GM12878 (cell line): ENCODE measurements around the gene ATP2A1. TPM values are rescaled to one million over a fixed set of nuclear protein-coding genes. Genes with fewer than 3 reads are reported as not detected.

Experiments
- ATAC-seq: fragments of 200-7000 bp; cut with Tn5 transposase; 3 replicates; pipeline ENCODE4 v1.9.1; 2020; ENCODE audit warnings: mild to moderate bottlenecking, moderate library complexity
- BruUV-seq: library from RNA; stranded (reverse); fragments of 400-500 nt; replicated peaks from 2 replicates; lab custom pipeline; 2021; lab: Mats Ljungman, UMichigan
- CTCF ChIA-PET: fragments of 300-600 bp; sonication (Branson Sonifier 250); formaldehyde crosslinking; extraction: SDS; loops from one replicate; lab custom pipeline; 2021; ENCODE audit warnings: inconsistent platforms; lab: Yijun Ruan, JAX
- POLR2A ChIA-PET: fragments of 350-600 bp; formaldehyde crosslinking; extraction: SDS; loops from one replicate; lab custom pipeline; 2021; ENCODE audit warnings: inconsistent platforms; lab: Charles Lee
- RAD21 ChIA-PET: fragments of 300-600 bp; sonication (Branson Sonifier 250); formaldehyde crosslinking; loops from one replicate; lab custom pipeline; 2023; ENCODE audit warnings: antibody characterized with exemption; ENCODE audit not compliant: unreplicated experiment; lab: Charles Lee
- SMC1A ChIA-PET: fragments of 300-600 bp; sonication (Branson Sonifier 250); formaldehyde crosslinking; loops from one replicate; lab custom pipeline; 2023; ENCODE audit not compliant: unreplicated experiment, uncharacterized antibody; lab: Charles Lee
- DNase-seq: peaks from one replicate; pipeline ENCODE4 v3.0.0-alpha.2; 2011; ENCODE audit warnings: low read depth, low spot score
- FAIRE-seq: peaks from 3 replicates; lab custom pipeline; 2011; peaks lifted over from hg19 to GRCh38; lab: Jason Lieb, UNC
- H2AFZ ChIP-seq: 2 replicates; pipeline ENCODE4 v1.6.0; 2011; ENCODE audit warnings: low read depth, low read length, control low read depth; ENCODE audit not compliant: control insufficient read depth
- H3K27ac ChIP-seq: 2 replicates; pipeline ENCODE4 v1.5.1; 2011; ENCODE audit warnings: control low read depth; ENCODE audit not compliant: control insufficient read depth, insufficient read depth
- H3K27me3 ChIP-seq, 2 experiments: replicated peaks in 1 of 2; 2 replicates each; pipeline versions ENCODE4 v1.6.0 to v1.6.1; 2011; ENCODE audit warnings: low read length in 1 of 2; ENCODE audit not compliant: control insufficient read depth in 2 of 2, insufficient read depth in 2 of 2
- H3K36me3 ChIP-seq, 2 experiments: 2 replicates each; pipeline ENCODE4 v1.5.1; 2011; ENCODE audit warnings: low read length in 1 of 2; ENCODE audit not compliant: control insufficient read depth in 2 of 2, insufficient read depth in 2 of 2
- H3K4me1 ChIP-seq: 2 replicates; pipeline ENCODE4 v1.6.1; 2011; ENCODE audit warnings: mild to moderate bottlenecking, low read length, moderate library complexity, mixed read lengths; ENCODE audit not compliant: control insufficient read depth, insufficient read depth
- H3K4me2 ChIP-seq: 2 replicates; pipeline ENCODE4 v1.6.0; 2011; ENCODE audit warnings: control low read depth; ENCODE audit not compliant: control insufficient read depth, insufficient read depth
- H3K4me3 ChIP-seq: fragments of 200-600 bp; sonication (generic); 2 replicates; pipeline ENCODE4 v1.5.1; 2016
- H3K79me2 ChIP-seq: 2 replicates; pipeline ENCODE4 v1.6.0; 2011; ENCODE audit warnings: low read length; ENCODE audit not compliant: control insufficient read depth, insufficient read depth
- H3K9ac ChIP-seq: 2 replicates; pipeline ENCODE4 v1.8.0; 2011; ENCODE audit warnings: low read length, control low read depth, mixed read lengths; ENCODE audit not compliant: control insufficient read depth, insufficient read depth
- H3K9me3 ChIP-seq: replicated peaks from 3 replicates; pipeline ENCODE4 v1.5.1; 2011; ENCODE audit warnings: mild to moderate bottlenecking, low read length; ENCODE audit not compliant: control insufficient read depth, insufficient read depth
- H4K20me1 ChIP-seq: 2 replicates; pipeline ENCODE4 v1.6.0; 2011; ENCODE audit not compliant: control insufficient read depth, insufficient read depth
- BHLHE40 ChIP-seq, 2 experiments: fragments of 450-650 bp in 1 of 2; IDR thresholded peaks; 2 replicates each; pipeline ENCODE4 v1.6.1; 2011 to 2017; ENCODE audit warnings: low read depth in 2 of 2, borderline replicate concordance in 1 of 2, improper control_type of control experiment in 1 of 2, low read length in 1 of 2, mild to moderate bottlenecking in 1 of 2
- CHD1 ChIP-seq: IDR thresholded peaks from 2 replicates; pipeline ENCODE4 v1.6.1; 2012; ENCODE audit warnings: low read depth, low read length, improper control_type of control experiment
- DPF2 ChIP-seq: fragments of 450-650 bp; IDR thresholded peaks from 2 replicates; pipeline ENCODE4 v1.6.1; 2017; ENCODE audit warnings: mild to moderate bottlenecking
- EED ChIP-seq: sonication (generic); IDR thresholded peaks from 2 replicates; pipeline ENCODE4 v1.6.1; 2016; ENCODE audit warnings: antibody characterized with exemption, low read depth
- SMAD1 ChIP-seq: fragments of 450-650 bp; IDR thresholded peaks from 2 replicates; pipeline ENCODE4 v1.6.1; 2018; ENCODE audit warnings: mild to moderate bottlenecking, low read depth; ENCODE audit not compliant: partially characterized antibody
- SPI1 ChIP-seq: IDR thresholded peaks from 2 replicates; pipeline ENCODE4 v1.6.1; 2011; ENCODE audit warnings: low read depth, mild to moderate bottlenecking, low read length, moderate library complexity, borderline replicate concordance; ENCODE audit not compliant: insufficient read depth
- SREBF1 ChIP-seq: IDR thresholded peaks from 2 replicates; pipeline ENCODE4 v1.6.1; 2012; ENCODE audit warnings: mild to moderate bottlenecking, low read length
- SREBF2 ChIP-seq: IDR thresholded peaks from 2 replicates; pipeline ENCODE4 v1.6.1; 2012; ENCODE audit warnings: mild to moderate bottlenecking, low read length
- SUZ12 ChIP-seq: fragments of 200-600 bp; sonication (generic); IDR thresholded peaks from one replicate; pipeline ENCODE4 v1.6.1; 2018; ENCODE audit warnings: antibody characterized with exemption, mild to moderate bottlenecking; ENCODE audit not compliant: unreplicated experiment
- TAF1 ChIP-seq: IDR thresholded peaks from 2 replicates; pipeline ENCODE4 v1.6.1; 2011; ENCODE audit warnings: mild to moderate bottlenecking, low read depth, low read length, borderline replicate concordance
- TBL1XR1 ChIP-seq: IDR thresholded peaks from 2 replicates; pipeline ENCODE4 v1.6.1; 2012; ENCODE audit warnings: low read depth, low read length, improper control_type of control experiment
- ZNF207 ChIP-seq: fragments of 450-650 bp; IDR thresholded peaks from 2 replicates; pipeline ENCODE4 v1.6.1; 2014; ENCODE audit warnings: antibody characterized with exemption, mild to moderate bottlenecking, borderline replicate concordance
- WGBS: methylation state at CpG from one replicate; pipeline ENCODE4 v1.1.6; 2016; ENCODE audit warnings: low lambda C conversion rate; ENCODE audit not compliant: insufficient replicate concordance, insufficient coverage; ENCODE audit errors: missing lambda C conversion rate; 5-methylcytosine and 5-hydroxymethylcytosine counted together
- in situ Hi-C: fragments of 300-500 bp; cut with MboI; formaldehyde crosslinking; loops from 9 replicates; pipeline ENCODE4 v1.14.3; 2018; ENCODE audit warnings: mixed read lengths
- intact Hi-C: fragments of 100-400 bp; cut with micrococcal nuclease; formaldehyde crosslinking; loops from one replicate; pipeline ENCODE4 v1.14.2; 2022; ENCODE audit not compliant: unreplicated experiment
- polyA plus RNA-seq, 11 experiments: library from polyadenylated mRNA; depleted of rRNA in 4 of 11; unstranded in 6 of 11; stranded (reverse) in 5 of 11; fragments of >200 nt; fragmentation: Nextera tagmentation in 4 of 11; fragmentation: Illumina TruSeq in 1 of 11; extraction: Ambion mirVana in 4 of 11; extraction: Trizol in 1 of 11; gene quantifications; 1 replicate in 1 of 11; 2 replicates in 10 of 11; pipeline versions ENCODE4 v1.2.1 to v1.2.3, GENCODE V29; 2011 to 2016; ENCODE audit warnings: inconsistent platforms in 2 of 11, missing spikeins in 2 of 11, low read depth in 1 of 11
- total RNA-seq, 4 experiments: library from RNA; depleted of rRNA in 3 of 4; stranded (reverse); fragments of >200 nt in 3 of 4; fragmentation: Illumina TruSeq in 1 of 4; extraction: Trizol in 1 of 4; gene quantifications; 2 replicates each; pipeline versions ENCODE4 v1.2.1 to v1.2.3, GENCODE V29; 2013 to 2021
- TF ChIP-seq, protein P1 (sequence below): IDR thresholded peaks from 2 replicates; pipeline ENCODE4 v1.6.1; 2012; ENCODE audit warnings: low read length, inconsistent platforms
- TF ChIP-seq, protein P2 (sequence below), 3 experiments: IDR thresholded peaks in 2 of 3; conservative IDR thresholded peaks in 1 of 3; 2 replicates each; pipeline ENCODE4 v1.5.1; 2011; ENCODE audit warnings: low read depth in 3 of 3, low read length in 3 of 3, mild to moderate bottlenecking in 3 of 3, control low read depth in 2 of 3, moderate library complexity in 2 of 3, inconsistent platforms in 1 of 3, mixed read lengths in 1 of 3; ENCODE audit not compliant: control insufficient read depth in 2 of 3, insufficient read depth in 1 of 3; ENCODE audit errors: extremely low read depth in 1 of 3
- TF ChIP-seq, protein P3 (sequence below): fragments of 450-650 bp; IDR thresholded peaks from 2 replicates; pipeline ENCODE4 v1.6.1; 2017; ENCODE audit warnings: borderline replicate concordance

The ATP2A1 gene
- total and polyA plus RNA-seq, 10 of the 15 experiments (the other 5 are each of a cell fraction or from before 2014, with no cell fraction given), result 0.13 to 1.7 (median 0.88) TPM

DNA sequence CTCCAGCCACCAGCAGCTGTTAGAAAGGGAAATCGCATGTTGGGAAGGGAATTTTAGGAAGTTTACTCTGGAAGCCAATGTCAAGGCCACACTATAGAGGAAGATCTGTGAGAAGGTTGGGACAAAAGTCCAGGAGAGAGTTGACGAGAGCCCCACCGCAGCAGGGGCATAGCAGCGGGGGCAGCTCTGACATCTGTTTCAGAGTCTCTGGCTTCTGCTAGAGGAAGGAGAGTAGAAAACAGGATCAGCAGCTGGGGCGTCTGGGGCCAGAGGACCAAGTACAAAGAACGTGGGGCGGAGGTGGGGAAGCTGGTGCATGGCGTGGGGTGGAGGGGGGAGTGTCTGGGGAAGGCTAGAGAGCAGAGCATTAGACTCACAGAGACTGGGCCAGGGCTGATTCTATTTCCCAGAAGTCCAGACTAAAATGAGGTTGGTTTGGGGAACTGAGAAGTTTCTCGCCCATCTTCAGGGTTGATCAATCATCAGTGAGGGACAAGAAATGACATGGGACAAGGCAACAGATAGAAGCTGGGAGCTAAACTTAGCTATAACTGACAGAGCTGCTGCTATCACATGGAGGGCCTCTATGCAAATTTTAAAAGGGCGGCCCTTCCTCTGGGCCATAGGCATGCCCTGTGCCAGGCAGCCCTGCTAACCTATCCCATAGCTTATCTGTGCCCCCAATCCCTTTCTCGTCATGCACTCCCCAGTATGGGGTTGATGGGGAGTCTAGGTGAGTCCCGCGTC is 45.5 kb downstream of the ATP2A1 start (continued):
- TF ChIP-seq BHLHE40 (IDR thresholded peaks at IDR 0.05; ENCODE audit: borderline replicate concordance in 1 of 2, low read depth in 2 of 2, low read length in 1 of 2), result peak in 1 of 2 experiments; percentile 28; a peak in 1 of 4 replicates
- no peak for TF ChIP-seq SREBF2
- TF ChIP-seq, protein P1, sequence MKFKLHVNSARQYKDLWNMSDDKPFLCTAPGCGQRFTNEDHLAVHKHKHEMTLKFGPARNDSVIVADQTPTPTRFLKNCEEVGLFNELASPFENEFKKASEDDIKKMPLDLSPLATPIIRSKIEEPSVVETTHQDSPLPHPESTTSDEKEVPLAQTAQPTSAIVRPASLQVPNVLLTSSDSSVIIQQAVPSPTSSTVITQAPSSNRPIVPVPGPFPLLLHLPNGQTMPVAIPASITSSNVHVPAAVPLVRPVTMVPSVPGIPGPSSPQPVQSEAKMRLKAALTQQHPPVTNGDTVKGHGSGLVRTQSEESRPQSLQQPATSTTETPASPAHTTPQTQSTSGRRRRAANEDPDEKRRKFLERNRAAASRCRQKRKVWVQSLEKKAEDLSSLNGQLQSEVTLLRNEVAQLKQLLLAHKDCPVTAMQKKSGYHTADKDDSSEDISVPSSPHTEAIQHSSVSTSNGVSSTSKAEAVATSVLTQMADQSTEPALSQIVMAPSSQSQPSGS, result no peak
- TF ChIP-seq CHD1, result 0 out of 2 replicates have a peak, but pooled peaks have one; percentile 74
- TF ChIP-seq TAF1, result peak; percentile 18; the same call in 1 of the 2 replicates

- DNase-seq (no peak), ATAC-seq (no peak), FAIRE-seq (no peak)
- Histone ChIP-seq H3K9me3 (no peaks in the 10 kb centered on the region), H3K79me2 (no peaks in the 10 kb centered on the region), H3K36me3 (peaks cover 0 to 5% of the 10 kb centered on the region in 2 experiments; a peak in 3 of 4 replicates), H3K4me1 (peaks cover 14% of the 10 kb centered on the region), H3K4me3 (peak overlapping the region; percentile 92), H3K27me3 (no peaks in the 10 kb centered on the region), H3K9ac (peak overlapping the region; percentile 35), H2AFZ (peak overlapping the region; percentile 63), H3K27ac (peak overlapping the region; percentile 99), H4K20me1 (no peaks in the 10 kb centered on the region), H3K4me2 (peak overlapping the region; percentile 73)
- ChIA-PET POLR2A (interaction anchor here (0.5 to 5.1 kb wide), 15 partner anchors 8 to 102 kb away, joined by 3 to 39 read pairs (median 5); partner anchors contain the start of genes ATXN2L, CD19, NFATC2IP and SH2B1), RAD21 (interaction anchor here (0.9 to 2.5 kb wide), 13 partner anchors 8 to 102 kb away, joined by 3 to 32 read pairs (median 7); partner anchors contain the start of genes ATXN2L, CD19, NFATC2IP and SH2B1), CTCF (interaction anchor here (0.5 to 6.4 kb wide), 8 partner anchors 9 to 1574 kb away, joined by 3 to 76 read pairs (median 6); partner anchors contain the start of gene SH2B1), SMC1A (interaction anchor here (0.8 to 5.8 kb wide), 15 partner anchors 8 to 78 kb away, joined by 3 to 58 read pairs (median 7); partner anchors contain the start of genes CD19, NFATC2IP, SH2B1 and TUFM)
- 0% methylated on average over 11 of the region's 15 CpGs for WGBS
- intact Hi-C loops, result loop anchor here (2.0 to 10.0 kb wide), 4 partner anchors 20 to 430 kb away; partner anchors contain the start of genes APOBR, CLN3 and TUFM
- no TSS peak for BruUV-seq
- in situ Hi-C loops, result no loop called here
- TF ChIP-seq ZNF207 (peak; percentile 70; the same call in 1 of the 2 replicates), SMAD1 (no peak), TBL1XR1 (no peak), SPI1 (no peak), SREBF1 (no peak), DPF2 (peak; percentile 20), SUZ12 (no peak), EED (no peak)
- TF ChIP-seq, protein P2, sequence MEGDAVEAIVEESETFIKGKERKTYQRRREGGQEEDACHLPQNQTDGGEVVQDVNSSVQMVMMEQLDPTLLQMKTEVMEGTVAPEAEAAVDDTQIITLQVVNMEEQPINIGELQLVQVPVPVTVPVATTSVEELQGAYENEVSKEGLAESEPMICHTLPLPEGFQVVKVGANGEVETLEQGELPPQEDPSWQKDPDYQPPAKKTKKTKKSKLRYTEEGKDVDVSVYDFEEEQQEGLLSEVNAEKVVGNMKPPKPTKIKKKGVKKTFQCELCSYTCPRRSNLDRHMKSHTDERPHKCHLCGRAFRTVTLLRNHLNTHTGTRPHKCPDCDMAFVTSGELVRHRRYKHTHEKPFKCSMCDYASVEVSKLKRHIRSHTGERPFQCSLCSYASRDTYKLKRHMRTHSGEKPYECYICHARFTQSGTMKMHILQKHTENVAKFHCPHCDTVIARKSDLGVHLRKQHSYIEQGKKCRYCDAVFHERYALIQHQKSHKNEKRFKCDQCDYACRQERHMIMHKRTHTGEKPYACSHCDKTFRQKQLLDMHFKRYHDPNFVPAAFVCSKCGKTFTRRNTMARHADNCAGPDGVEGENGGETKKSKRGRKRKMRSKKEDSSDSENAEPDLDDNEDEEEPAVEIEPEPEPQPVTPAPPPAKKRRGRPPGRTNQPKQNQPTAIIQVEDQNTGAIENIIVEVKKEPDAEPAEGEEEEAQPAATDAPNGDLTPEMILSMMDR (IDR thresholded peaks at IDR 0.05 in 2 of 3, conservative IDR thresholded peaks at IDR 0.05 in 1 of 3; ENCODE audit: control insufficient read depth in 2 of 3, extremely low read depth in 1 of 3, insufficient read depth in 1 of 3, low read depth in 3 of 3, low read length in 3 of 3), result 0 out of 6 replicates have a peak, but pooled peaks of 1 of the 3 experiments have one; percentile 6
- TF ChIP-seq, protein P3, sequence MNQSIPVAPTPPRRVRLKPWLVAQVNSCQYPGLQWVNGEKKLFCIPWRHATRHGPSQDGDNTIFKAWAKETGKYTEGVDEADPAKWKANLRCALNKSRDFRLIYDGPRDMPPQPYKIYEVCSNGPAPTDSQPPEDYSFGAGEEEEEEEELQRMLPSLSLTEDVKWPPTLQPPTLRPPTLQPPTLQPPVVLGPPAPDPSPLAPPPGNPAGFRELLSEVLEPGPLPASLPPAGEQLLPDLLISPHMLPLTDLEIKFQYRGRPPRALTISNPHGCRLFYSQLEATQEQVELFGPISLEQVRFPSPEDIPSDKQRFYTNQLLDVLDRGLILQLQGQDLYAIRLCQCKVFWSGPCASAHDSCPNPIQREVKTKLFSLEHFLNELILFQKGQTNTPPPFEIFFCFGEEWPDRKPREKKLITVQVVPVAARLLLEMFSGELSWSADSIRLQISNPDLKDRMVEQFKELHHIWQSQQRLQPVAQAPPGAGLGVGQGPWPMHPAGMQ, result no peak
Measured at GRCh38 chr16:28924399-28924761, 46.1 kb downstream of the ATP2A1 start.
